Limb (tissue), 2 donors: ENCODE measurements around the gene OSBPL5.
A peak's percentile ranks its signal among the peaks of the same experiment; 100 is the strongest.

ENCODE experiments used
- DNase-seq, 2 donors: peaks; one replicate each; pipeline ENCODE4 v3.0.0-alpha.2; 2016; ENCODE audit errors: extremely low spot score in 2 of 2

The OSBPL5 gene

DNA sequence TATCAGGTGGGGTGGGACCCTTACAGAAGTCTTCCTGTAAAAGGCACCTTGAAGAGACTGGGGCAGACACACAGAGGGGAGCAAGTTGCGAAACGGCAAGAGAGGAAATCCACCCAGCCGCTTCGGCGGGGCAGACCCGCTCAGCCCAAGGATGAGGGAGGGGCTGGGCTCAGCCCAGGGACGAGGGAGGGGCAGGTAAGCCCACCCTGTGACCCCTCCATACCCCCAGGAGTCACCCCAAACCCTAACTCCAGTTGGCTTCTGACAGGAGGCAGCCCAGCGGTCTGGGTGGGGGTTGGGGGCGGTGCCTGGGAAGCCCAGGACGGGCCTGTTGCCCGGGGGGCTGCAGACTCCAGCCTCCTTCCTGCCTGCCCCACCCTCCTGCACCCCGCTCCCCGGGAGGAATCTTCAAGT lies 965 bp downstream of the OSBPL5 start:
- peak in 1 of 2 donors; percentile 65 for DNase-seq

DNA sequence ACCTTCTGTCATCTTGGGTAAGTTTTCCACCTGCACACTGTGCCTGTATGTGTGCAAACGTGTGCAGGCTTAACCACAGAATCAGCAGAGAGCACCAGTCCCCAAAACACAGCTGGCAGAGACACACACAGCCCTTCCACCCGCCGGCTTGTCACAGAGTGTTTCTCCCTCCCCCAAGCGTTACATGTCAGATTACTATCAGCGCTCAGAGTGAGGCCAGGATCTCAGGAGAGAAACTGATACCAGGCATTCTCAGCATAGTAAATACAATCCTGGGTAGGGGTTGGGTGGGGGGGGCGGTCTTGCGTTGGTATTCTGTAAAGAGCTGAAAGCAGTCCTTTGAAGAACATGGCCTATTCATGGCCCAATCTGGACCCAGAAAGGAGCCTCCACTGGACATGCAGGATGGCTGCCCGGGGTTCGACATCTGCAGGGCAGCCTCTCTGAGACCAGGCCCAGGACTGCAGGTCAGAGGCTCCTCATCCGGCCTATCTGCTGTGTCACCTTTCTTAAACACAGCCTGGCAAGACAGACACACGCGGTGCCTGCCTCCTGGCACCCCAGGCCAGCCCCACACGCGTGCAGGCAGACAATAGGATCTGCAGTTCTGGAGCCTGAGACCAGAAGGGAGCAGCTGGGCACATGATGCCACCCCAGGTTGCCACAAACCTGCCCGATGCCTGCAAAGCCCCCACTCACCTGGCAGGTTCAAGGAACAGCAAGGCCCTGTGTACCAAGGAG lies 1.7 kb downstream of the OSBPL5 start:
- peak in 1 of 2 donors; percentile 33 for DNase-seq

DNA sequence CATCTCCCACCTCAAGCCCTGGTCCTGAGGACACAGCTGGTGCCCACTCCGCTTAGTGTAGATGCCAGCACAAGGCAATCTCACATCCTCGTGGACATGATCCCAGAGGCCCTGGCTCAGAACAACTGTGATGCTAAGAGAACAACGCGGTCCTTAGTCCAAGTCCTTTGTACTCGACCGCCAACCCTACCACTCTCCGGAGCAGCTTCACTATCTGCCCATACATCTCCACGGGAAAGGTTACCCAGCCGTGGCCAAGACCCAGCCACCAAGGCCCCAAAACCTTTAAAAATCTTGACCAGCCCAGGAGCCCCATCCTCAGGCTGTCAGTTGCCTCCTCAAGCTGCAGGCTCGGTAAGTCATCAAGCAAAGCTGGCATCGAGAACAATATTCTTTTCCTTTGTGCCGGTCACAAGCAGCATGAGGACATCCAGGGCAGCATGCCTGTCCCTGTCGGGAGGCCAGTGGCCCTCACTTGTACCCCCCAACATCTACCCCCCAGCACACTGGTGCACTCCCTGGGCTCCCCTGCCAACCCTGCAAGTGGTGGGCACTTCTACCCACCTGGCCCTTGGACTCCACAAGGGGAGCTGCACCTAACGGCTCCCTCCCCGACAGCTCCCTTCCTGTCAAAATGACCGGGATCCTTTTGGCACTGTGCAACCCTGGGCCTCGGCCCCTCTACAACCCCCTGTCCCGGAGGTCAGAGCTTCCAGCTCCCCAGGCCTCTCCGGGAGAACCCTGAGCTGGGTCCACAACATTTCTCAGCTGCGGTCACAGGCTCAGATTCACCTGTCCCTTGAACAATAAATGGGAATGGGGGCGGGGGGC lies 2.5 kb downstream of the OSBPL5 start:
- peak in 1 of 2 donors; percentile 28 for DNase-seq

DNA sequence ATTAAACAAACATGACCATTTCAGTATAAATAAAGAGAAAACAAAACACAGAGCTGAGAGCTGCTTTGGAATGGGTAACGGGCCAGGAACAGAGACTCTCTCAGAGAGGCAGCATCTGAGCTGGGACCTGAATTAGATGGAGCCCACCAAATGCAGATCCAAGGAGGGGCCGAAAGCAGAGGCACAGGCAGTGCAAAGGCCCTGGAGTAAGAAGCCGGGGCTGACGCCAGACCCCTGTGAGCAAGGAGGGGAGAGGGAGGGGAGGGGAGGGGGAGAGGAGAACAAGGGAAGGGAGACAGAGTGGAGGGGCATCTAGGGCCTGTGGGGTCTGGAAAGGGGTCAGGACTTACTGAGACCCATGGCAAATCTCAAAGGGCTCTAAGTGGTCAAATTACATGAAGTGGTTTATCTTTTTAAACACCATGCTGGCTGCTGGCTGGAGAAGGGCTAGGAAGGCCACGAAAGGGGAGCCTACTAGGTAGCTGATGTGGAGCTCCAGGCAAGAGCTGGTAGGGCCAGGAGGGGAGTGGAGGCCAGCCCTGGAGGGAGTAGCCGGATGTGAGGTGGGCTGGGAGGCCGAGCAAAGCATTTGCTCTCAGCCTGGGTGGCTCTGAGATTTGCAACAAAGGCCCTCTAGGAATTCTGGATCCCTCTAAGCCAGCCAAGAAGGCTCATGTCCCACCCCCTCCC lies 3.2 kb downstream of the OSBPL5 start:
- DNase-seq, result peak in 1 of 2 donors; percentile 25

DNA sequence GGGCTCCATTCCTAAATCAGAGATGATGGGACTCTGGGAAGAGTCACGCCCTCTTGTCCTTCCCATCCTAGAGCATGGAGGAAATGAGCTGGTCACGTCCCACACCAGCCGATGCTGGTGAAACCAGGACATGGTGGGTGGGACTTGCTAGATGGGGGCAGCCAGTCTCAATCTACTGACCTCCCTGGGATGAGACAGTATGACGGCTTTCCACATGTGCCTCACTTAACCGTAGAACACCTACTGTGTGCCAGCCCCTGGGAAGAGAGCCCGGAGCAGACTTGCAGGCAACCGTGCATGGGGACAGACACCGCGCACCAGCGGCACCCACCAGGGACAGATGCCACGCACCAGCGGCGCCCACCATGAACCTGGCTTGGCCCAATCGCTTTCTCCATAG lies 3.8 kb downstream of the OSBPL5 start:
- DNase-seq, result peak in 1 of 2 donors; percentile 28

DNA sequence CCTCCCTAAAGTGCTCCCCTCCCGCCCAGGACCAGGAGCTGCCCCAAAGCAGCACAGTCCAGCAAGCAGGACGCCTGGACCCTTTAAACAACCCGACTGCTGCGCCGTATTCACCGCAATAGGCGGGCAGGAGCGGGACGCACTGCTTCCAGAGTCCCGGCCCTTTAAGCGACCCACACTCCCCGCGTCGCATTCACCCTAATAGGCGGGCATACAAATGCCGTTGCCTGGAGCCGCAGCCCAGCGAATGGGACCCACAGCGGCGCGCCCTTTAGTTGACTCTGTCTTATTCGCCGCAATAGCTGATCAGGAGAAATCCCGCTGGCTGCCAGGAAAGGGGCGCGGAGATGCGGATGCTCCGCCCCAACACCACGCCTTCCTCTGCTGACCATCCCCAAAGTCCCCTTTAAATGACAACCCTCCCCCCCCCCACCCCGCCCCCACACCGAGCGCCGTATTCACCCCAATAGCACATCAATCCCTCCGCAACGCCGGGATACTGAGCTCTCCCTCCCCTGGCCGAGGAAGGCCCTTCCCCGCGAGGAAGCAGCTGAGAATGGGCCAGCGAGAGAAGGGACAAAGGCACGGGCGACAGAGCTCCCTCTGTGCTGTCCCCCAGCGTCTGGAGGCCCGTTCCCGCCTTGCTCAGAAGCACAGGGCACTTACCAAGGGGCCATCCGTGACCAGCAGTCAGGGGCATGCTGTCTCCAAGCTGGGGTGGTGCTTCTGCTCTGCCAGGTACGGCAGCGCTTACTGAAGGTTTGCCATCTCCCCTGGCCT lies 4.7 kb downstream of the OSBPL5 start:
- DNase-seq, result peak; percentile 90 to 92

DNA sequence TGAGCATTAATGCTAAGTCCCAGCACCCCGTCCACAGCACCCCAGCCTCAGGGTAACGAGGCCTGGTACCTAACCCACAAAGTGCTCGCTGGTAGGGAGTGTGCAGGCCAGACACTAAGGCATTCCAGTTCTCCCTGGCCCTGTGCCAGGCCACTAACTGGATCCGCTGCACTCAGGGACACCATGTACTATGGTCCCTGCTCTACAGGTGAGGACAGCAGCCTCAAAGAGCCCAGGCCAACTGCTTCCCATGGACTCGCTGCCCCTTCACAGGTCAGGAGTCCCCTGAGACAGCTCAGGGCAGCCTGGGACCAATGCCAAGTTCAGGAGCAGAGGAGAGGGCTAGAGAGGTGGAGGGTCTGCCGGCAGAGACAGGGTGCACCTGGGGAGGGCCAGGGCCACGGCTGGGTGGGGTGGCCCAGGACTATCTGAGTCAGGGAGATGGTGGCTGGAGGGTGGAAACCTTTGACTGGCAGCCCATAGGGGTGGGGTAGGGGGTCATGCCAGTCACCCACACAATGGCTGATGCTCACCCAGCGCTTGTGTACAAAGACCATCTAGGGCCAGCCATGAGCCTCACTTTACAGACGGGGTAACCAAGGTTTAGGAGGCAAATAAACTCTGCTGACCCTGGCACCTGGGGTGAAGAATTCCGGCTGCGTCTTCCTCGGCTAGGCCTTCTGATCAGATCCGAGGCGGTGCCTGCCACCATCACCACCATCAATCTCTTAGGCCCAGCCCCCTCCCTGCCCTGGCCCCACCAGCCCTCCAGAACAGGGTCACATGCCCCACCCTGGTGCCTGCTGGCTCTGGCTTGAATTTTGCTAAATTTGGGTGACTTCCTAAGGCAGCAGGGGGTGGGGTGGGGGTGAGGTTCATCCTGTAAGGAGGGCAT lies 5.6 kb downstream of the OSBPL5 start:
- peak in 1 of 2 donors; percentile 47 for DNase-seq

DNA sequence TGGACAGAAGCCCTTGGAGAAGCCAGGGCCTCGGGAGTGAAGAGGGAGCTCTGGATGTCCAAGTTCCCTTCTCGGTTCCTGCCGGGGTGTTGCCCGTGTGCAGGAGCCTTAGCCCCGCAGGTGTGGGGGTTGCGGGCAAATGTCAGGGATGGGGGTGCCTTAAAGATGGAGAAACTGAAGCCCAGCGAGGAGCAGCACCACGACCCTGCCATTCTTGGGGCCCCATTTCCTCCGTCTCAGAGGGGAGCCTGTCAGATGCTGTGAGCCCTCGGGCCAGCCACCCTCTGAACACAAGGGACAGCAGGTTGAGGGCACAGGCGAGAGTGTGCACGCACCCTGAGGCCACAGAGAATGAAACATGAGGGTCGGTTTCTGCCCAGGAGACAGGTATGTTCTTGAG lies 6.3 kb downstream of the OSBPL5 start:
- DNase-seq, result no peak

DNA sequence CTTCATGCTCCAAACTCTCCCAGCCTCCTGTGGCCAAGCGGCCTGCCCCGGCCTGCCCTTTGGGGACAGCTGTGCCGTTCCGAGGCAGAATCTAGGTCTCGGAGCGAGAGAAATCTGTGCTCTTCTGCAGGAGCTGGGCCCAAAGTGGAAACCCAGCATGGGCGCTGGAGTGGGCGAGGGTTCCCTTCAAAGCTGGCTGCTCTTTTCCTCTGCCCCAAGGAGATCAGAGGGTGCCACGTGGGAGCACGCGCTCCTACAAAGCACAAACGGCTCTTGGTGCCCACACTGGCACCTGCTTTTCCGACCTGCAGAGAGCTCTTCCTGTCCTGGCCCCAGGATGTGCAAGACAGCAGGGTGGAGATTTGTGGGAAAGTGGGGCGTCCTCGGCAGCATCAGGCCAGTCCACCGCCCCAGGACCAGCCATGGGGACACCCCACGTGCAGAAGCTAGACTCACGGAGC lies 6.9 kb downstream of the OSBPL5 start:
- DNase-seq, result no peak

DNA sequence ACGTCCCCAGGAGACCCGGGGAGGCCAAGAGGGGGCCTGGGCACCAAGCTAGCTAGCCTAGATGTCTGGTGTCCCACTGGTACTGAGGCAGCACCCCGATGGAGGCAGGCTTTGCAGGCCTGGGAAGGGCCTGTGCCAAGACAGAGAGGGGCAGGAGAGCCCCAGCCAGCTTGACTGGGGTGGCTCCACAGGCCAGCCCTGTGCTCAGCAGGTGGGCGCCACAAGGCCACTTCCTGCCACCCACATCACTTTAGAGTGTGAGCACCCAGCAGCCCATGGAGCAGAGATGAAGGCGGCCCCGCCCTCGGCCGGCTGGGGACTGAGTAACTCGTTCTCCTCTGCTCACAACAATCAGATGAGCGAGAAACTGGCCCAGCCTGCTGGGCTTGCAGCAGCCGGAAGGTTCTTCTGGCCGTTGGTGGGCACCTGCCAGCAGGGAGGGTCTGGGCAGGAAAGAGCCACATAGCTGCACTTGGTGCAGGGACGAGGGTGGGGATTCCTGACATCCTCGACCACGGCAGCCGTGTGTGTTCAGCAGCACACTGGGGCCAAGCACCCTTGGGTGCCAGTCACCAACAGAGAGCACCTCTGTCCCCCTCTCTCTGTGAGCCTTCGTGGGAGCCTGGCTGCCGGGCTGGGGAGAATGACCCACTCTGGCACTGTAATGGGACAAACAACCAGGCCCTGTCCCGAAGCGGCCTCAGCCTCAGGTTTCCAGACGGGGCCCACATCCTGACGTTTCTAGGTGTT lies 7.6 kb downstream of the OSBPL5 start:
- no peak for DNase-seq

DNA sequence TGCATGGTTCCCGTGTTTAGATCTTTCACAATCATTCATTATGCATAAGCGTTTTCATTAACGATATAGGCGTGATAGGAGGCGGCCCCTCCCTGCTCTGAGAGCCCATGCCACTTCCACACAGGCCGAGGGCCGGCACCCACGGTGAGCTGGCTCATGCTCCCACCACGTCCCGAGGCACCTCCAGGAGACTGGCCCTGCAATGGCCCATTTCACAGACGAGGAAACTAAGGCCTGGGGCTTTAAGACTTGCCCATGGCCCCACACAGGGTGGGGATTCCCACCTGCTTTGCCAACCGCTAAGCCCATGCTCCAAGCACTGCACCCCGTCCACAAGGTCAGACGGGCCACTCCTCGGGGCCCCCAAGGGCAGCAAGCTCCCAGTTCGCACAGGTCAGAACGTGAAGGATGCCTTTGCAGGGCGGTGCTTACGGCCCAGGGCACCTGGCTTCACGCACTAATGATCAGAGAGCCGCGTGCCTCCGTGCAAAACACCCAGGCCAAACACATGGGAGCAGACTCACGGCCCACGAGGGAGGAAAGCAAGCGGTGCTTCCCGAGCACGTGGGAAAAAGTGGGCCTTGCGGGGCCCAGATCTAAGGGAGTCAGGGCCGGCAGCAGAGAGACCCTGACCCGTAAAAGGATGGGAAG lies 8.3 kb downstream of the OSBPL5 start:
- DNase-seq, result no peak

DNA sequence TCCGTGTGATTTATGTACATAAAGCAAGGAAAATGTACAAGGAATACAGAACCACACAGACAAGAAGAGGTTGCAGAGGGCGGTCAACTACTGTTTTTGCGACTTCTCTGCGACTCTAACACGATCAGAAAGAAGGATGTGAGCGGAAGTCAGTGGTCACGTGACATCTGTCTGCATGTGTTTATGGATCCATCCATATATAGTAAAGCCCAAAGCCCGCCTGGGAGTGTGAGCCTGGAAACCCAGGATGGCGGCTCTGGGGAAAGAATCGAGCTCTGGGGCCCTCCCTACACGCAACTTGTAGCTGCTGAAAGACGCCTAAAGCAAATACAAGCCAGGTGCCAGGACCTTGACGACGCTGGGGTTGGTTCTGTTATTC lies 8.8 kb downstream of the OSBPL5 start:
- peak in 1 of 2 donors; percentile 50 for DNase-seq

DNA sequence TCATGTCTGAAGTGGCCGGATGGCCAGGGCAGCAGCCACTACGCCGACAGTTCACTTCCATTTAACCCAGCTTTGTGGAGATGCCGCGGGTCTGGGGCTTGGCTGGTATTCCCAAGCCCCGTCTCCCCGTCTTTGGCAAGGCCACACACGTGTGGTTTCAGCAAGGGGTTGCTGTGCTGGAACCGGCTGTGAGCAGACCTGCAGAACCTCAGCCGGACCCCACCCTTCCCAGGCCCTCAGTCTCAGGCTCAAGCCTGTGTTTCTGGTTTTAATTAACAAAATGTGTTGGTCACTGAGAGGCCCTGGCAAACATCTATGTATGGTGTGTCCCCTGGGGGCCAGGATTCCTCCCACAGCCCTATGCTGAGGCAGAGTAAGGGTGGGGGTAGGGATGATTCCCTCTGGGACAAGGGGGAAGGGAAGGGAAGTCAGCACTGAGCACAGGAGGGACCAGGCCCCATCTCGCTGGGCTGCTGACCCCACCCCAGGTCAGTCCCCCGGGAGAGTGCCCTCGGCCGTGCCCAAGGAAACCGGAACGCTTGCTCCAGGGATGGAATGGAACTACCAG lies 9.3 kb downstream of the OSBPL5 start:
- DNase-seq, result no peak

DNA sequence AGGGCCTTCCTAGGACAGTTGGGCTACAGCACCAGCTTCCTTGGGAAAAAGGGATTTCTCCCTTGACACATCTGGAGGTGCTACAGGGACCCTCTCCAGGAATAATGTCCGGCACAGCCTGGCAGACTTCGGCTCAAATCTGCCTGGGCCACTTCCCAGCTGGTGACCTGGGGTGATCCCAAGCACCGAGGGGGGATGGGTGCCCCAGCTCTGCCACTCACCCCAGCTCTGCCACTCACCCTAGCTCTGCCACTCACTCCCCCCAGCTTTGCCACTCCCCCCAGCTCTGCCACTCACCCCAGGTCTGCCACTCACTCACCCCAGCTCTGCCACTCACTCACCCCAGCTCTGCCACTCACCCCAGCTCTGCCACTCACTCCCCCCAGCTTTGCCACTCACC lies 9.9 kb downstream of the OSBPL5 start:
- no peak for DNase-seq

DNA sequence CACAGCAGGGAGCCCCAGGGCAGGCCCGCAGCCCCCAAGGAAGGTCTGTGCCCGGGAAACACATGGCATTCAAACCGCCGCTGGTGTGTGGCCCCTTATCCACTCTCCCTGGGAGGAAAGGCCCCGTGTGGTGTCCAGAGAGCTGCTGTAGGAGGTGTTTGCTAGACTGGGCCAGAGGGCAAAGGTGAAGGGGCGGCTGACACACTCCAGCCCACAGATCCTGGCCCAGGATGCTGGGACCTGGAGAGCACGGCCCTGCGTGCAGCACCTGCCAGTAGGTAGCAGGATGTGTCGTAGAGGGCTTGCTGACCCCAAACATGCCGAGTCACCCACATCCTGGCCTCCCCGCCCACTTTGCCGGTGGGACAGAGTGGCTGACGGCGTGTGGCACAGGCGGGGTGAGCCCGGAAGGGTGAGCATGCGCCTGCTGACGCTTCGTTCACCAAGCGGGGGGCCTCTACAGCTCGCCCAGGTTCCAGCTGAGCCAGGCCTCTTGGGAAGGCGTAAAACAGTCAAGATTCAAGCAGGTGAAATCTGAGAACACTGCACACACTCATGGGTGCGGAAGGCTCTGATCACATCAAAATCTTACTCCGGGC lies 11.0 kb downstream of the OSBPL5 start:
- no peak for DNase-seq

DNA sequence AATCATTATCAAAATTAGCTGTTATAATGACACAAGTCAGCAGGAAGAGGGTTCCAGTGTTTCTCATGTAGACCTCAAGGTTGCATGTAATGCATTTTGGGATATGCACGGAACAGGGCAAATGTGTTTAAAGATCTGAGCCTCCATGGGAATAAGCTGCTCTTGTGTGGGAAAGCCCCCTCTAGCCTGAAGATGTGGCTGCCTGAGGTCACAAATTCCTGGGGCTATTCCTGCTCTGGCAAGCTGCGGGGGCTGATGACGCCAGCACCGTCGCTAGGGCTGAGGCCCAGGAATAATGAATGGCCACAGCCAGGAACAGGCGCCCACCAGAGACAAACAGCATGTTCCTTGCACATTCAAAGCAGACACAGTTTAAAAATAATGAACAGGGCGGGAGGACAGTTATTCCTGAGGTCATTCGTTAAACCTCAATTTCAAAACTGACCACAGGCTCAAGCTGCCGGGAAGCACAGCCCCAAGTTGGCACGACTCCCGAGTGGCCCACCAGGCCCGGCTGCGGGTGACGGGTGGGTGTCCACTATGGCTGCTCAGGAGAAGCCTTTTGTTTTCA lies 11.7 kb downstream of the OSBPL5 start:
- DNase-seq, result peak; percentile 40 to 71

DNA sequence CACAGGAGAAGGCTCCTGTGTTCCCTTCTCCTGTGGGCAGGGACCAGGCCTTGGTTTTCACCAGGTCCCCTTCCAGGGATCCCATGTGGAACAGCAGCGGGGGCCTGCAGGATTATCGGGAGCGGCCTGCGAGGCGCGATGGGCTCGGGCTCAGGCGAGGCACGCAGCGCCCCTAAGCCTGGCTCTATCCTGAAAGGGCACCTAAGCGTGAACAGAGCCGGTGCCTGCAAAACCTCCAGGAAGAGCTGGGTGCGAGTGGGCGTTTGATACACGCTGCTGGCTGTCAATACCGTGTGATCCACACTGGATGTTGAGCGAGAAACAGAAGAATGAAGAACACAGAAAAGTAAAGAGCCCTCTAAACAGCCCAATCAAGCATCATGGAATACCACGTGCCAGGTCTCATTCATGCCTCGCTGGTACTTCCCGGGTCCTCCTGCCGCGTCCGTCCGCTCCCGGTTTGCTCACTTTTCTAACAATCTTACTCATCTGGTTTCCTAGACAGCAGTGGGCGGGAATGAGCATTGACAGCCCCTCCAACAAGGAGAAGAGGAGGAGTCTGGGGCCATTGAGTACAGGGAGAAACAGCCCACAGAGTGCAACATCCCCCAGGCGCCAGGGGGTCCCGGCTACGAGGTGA lies 12.5 kb downstream of the OSBPL5 start:
- no peak for DNase-seq
